ENCODE data around the gene INTS1. TPM values are rescaled to one million over a fixed set of nuclear protein-coding genes. Genes with fewer than 3 reads are reported as not detected.

The INTS1 gene
- total RNA-seq, 4 donors from 2014 or later: 19.0 to 71.6 (median 23.8) TPM

GRCh38 chr7:1461646-1462375 is 42.4 kb downstream of the INTS1 start:
- TF ChIP-seq CTCF (IDR thresholded peaks at IDR 0.05; ENCODE audit: low read depth): no peak

GRCh38 chr7:1460821-1461645 is 43.2 kb downstream of the INTS1 start:
- no peak for TF ChIP-seq CTCF (IDR thresholded peaks at IDR 0.05; ENCODE audit: low read depth)

- TF ChIP-seq CTCF (IDR thresholded peaks at IDR 0.05; ENCODE audit: low read depth): no peak
These were observed 44.0 kb downstream of the INTS1 start for GRCh38 chr7:1459920-1460820.

GRCh38 chr7:1459512-1459892 is 44.7 kb downstream of the INTS1 start:
- TF ChIP-seq CTCF (IDR thresholded peaks at IDR 0.05; ENCODE audit: low read depth): no peak

- no peak for TF ChIP-seq CTCF (IDR thresholded peaks at IDR 0.05; ENCODE audit: low read depth)
These were observed 45.3 kb downstream of the INTS1 start, which contains the start of gene MICALL2 for GRCh38 chr7:1458683-1459511. Gene MICALL2 (minus strand): TSS chr7:1459470. CDS start chr7:1459326, 144 bp downstream.

GRCh38 chr7:1457949-1458682 is 46.1 kb downstream of the INTS1 start:
- TF ChIP-seq CTCF (IDR thresholded peaks at IDR 0.05; ENCODE audit: low read depth): no peak

Measured in subcutaneous adipose tissue (tissue), 4 donors.